BLaER1 (cell line): ENCODE data around the gene ETV6.

Source experiments
- H3K27ac ChIP-seq: shearing (Covaris generic); formaldehyde crosslinking; 2 replicates; pipeline ENCODE4 v1.8.1; 2022
- H3K27me3 ChIP-seq: shearing (Covaris generic); formaldehyde crosslinking; 2 replicates; pipeline ENCODE4 v1.8.1; 2022
- H3K36me3 ChIP-seq: shearing (Covaris generic); formaldehyde crosslinking; 2 replicates; pipeline ENCODE4 v1.8.1; 2022
- H3K4me1 ChIP-seq: shearing (Covaris generic); formaldehyde crosslinking; 2 replicates; pipeline ENCODE4 v1.8.1; 2022
- H3K4me2 ChIP-seq: shearing (Covaris generic); formaldehyde crosslinking; 2 replicates; pipeline ENCODE4 v1.8.1; 2022
- H3K4me3 ChIP-seq: shearing (Covaris generic); formaldehyde crosslinking; 2 replicates; pipeline ENCODE4 v1.8.1; 2022
- H3K9ac ChIP-seq: shearing (Covaris generic); formaldehyde crosslinking; 2 replicates; pipeline ENCODE4 v1.8.1; 2022
- H3K9me3 ChIP-seq: shearing (Covaris generic); formaldehyde crosslinking; 2 replicates; pipeline ENCODE4 v1.8.1; 2022
- H4K20me1 ChIP-seq: shearing (Covaris generic); formaldehyde crosslinking; 2 replicates; pipeline ENCODE4 v1.8.1; 2022
- Cebpa-rat ChIP-seq: shearing (Covaris generic); IDR thresholded peaks from 2 replicates; pipeline ENCODE4 v1.8.1; 2022

Gene ETV6

DNA sequence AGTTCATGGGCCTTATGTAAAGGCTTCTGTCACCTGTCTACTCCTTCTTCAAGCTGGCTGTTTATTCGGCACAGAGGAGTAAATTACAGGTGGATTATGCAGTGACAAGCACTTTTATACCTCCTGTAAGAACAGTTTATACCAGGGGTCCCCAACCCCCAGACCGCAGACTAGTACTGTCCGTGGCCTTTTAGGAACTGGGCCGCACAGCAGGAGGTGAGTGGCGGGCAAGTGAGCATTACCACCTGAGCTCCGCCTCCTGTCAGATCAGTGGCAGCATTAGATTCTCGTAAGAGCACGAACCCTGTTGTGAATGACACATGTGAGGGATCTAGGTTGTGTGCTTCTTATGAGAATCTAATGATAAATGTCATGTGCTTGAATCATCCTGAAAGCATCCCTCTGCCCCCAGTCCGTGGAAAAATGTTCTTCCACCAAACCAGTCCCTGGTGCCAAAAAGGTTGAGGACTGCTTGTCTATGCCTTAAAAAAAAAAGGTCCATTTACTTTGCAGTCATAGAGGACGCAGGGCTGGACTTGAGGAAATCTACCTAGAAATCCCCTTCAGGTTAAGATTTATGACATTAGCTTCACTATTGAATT is 78.8 kb downstream of the ETV6 start:
- peak overlapping the region; percentile 82 for H3K4me2 ChIP-seq
- peaks cover 43% of the 10 kb centered on the region for H4K20me1 ChIP-seq
- H3K9ac ChIP-seq: no peak overlapping the region
- peaks cover 31% of the 10 kb centered on the region for H3K36me3 ChIP-seq
- H3K4me1 ChIP-seq: peaks cover 85% of the 10 kb centered on the region
- TF ChIP-seq Cebpa-rat: no peak
- peaks cover 15% of the 10 kb centered on the region; the same call in 1 of the 2 replicates for H3K9me3 ChIP-seq
- peak overlapping the region; percentile 41 for H3K27ac ChIP-seq
- H3K4me3 ChIP-seq: no peak overlapping the region
- H3K27me3 ChIP-seq: no peaks in the 10 kb centered on the region

DNA sequence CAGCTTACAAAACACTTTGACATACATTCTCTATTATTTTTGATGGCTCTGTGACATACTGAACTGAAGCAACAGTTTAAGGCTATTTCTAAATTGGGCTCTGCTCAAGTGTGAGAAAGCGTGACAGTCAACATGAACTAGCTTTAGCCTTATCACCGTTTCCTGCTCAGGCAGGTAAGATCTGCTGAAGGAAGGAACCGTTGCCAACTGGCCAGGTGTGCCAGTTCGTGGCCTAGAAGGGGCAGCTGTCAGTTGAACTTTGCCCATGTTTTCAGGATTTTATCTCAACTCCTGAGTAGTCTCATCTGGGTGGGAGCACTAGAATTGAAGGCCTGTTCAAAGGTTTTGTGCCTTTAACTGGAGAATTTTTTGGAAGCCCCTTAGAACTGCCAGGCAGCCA is 79.5 kb downstream of the ETV6 start:
- TF ChIP-seq Cebpa-rat: no peak
- H3K36me3 ChIP-seq: peaks cover 30% of the 10 kb centered on the region
- H3K27me3 ChIP-seq: no peaks in the 10 kb centered on the region
- H3K9ac ChIP-seq: no peak overlapping the region
- H3K27ac ChIP-seq: peak overlapping the region; percentile 48
- H3K9me3 ChIP-seq: peaks cover 16% of the 10 kb centered on the region
- no peak overlapping the region for H3K4me3 ChIP-seq
- H3K4me1 ChIP-seq: peaks cover 85% of the 10 kb centered on the region
- H4K20me1 ChIP-seq: peaks cover 43% of the 10 kb centered on the region
- peak overlapping the region; percentile 82 for H3K4me2 ChIP-seq

DNA sequence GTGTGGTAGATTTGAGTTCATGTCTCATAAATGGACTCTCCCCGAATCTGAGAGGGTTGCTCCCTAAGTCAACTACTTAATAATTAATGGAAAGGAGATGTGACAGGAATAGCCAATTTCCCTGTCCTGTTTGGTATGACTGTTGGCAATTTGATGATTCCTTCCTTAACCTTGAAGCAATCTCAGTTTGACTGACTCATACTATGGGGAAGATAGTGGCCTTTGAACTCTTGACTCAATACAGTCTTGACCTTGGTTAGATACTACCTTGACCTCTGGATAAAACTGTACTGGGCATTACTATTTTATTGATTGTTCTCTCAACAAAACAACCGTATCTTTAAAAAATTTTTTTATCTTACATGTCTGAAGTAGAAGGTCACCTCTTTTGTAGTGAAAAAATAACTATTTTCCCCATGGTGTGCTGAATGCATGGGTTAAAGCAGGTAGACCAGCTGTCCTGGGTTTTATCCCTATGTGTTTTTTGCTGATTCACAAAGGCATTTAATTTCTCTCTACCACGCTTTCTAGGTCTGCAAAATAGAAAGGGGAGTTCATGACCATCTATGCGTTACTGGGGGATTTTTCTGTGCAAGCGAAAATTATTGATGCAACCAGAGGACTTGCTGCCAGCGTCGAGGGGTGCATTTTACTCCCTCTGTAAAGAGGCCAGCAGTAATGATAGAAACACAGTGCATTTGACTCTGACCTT is 80.1 kb downstream of the ETV6 start:
- no peak for TF ChIP-seq Cebpa-rat
- peak overlapping the region; percentile 82 for H3K4me2 ChIP-seq

DNA sequence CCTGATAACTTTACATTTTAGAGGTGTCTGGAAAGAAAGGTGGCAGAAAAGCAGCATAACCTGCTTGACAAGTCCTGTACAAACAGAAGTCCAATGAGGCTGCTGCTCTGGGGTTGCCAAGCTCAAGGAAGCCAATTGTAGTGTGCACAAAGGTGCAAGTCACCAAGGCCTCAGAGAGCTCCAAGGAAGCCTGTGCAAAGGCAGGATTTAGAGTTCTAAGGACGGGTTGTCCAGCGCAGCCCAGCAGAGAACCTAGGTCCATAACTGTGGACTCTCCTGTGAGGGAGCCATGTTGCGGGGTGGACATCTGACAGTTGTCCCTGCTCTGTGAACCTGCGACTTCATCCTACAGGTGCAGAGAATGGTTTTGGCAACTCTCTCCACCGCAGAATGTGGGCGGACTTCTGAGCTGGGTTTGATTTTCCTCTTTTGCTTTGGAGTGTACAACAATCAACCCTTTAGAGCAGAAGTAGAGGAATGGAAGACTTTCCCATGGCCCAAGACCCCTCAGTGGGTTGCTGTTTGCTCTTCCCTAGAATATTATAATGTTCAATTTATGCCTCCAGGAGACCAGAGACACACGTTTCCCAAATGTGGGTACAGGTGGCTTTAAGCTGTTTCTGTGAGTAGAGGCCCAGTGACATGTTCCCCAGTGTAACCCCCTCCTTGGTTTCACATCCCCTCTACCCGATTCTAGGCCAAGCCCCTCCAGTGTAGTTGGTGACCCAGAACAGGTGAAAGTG is 81.0 kb downstream of the ETV6 start:
- H3K27ac ChIP-seq: peak overlapping the region; percentile 36; the same call in 1 of the 2 replicates
- H3K9me3 ChIP-seq: peaks cover 12% of the 10 kb centered on the region
- no peak for TF ChIP-seq Cebpa-rat
- no peak overlapping the region for H3K4me3 ChIP-seq
- peak overlapping the region; percentile 57 for H3K4me2 ChIP-seq
- peaks cover 24% of the 10 kb centered on the region for H3K36me3 ChIP-seq
- no peaks in the 10 kb centered on the region for H3K27me3 ChIP-seq
- peaks cover 70% of the 10 kb centered on the region for H3K4me1 ChIP-seq
- no peak overlapping the region for H3K9ac ChIP-seq
- H4K20me1 ChIP-seq: peaks cover 41% of the 10 kb centered on the region

More for the DNA sequence above, 80.1 kb downstream of the ETV6 start:
- Histone ChIP-seq H3K27me3 (no peaks in the 10 kb centered on the region), H3K27ac (peak overlapping the region; percentile 48), H3K9ac (no peak overlapping the region), H3K36me3 (peaks cover 28% of the 10 kb centered on the region), H4K20me1 (peaks cover 43% of the 10 kb centered on the region), H3K4me3 (no peak overlapping the region), H3K9me3 (peaks cover 14% of the 10 kb centered on the region), H3K4me1 (peaks cover 79% of the 10 kb centered on the region)

DNA sequence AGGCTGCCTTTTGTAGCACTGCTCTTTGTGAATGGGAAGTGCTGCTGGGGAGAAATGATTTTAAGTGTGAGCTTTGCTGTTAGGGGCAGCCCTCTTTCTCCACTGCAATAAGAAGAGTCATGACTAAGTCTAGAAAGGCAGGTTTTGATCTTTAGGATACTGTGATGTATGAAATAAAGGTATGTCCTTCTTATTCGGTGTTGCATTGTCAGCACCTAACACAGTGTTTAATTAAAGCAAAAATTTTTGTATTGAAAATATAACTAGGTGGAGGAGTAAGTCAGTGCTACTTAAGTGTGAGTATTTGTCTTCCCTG is 81.5 kb downstream of the ETV6 start:
- peaks cover 24% of the 10 kb centered on the region for H3K36me3 ChIP-seq
- no peak overlapping the region for H3K4me3 ChIP-seq
- peak overlapping the region; percentile 57 for H3K4me2 ChIP-seq
- peak overlapping the region; percentile 36; the same call in 1 of the 2 replicates for H3K27ac ChIP-seq
- no peaks in the 10 kb centered on the region for H3K27me3 ChIP-seq
- no peak overlapping the region for H3K9ac ChIP-seq
- TF ChIP-seq Cebpa-rat: no peak
- peaks cover 65% of the 10 kb centered on the region for H3K4me1 ChIP-seq
- peaks cover 9% of the 10 kb centered on the region for H3K9me3 ChIP-seq
- peaks cover 36% of the 10 kb centered on the region for H4K20me1 ChIP-seq

DNA sequence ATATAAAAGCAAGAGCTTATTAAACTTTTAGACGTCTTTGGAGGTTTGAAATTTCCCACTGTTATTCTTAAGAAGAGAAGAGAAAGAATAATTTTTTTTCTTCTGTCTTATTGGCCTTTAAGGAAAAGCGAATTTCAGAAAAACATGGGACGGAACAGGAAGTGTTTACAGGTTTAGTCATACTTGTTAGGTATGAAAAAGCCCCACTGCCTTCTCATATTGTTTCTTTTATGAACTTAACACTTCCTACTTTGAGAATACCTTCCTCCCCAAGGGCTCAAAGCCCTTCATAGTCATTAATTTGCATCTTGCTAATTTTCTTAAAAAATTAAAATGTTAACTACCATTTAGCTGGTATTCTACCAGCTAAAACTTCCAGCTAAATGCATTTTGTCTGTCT is 82.0 kb downstream of the ETV6 start:
- no peaks in the 10 kb centered on the region for H3K27me3 ChIP-seq
- peak overlapping the region; percentile 57 for H3K4me2 ChIP-seq
- H3K9me3 ChIP-seq: peaks cover 9% of the 10 kb centered on the region
- peaks cover 31% of the 10 kb centered on the region for H4K20me1 ChIP-seq
- no peak overlapping the region for H3K4me3 ChIP-seq
- peaks cover 61% of the 10 kb centered on the region for H3K4me1 ChIP-seq
- no peak overlapping the region; the same call in 1 of the 2 replicates for H3K27ac ChIP-seq
- TF ChIP-seq Cebpa-rat: no peak
- no peak overlapping the region for H3K9ac ChIP-seq
- H3K36me3 ChIP-seq: peaks cover 24% of the 10 kb centered on the region

DNA sequence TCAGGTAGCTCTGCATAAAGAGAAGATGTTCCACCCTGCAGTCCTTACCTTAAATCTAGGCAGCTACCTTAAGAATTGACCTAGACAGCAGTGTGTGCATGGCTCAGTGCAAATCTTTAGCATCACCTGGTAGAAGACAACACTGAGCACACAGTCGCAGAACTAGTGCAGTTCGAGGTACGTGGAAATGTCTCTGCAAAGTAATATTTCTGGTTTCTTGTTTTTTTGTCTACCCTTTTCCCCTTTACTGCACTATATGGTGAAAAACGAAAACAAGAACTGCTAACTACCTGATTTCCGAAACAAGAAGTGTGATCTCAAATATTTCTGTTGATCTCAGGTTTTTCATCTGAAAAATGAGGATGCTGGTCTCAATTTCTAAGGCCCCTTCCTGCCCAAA is 82.5 kb downstream of the ETV6 start:
- Histone ChIP-seq H3K4me2 (peak overlapping the region; percentile 57; the same call in 1 of the 2 replicates), H3K27ac (no peak overlapping the region), H3K9me3 (peaks cover 9% of the 10 kb centered on the region), H3K4me1 (peaks cover 55% of the 10 kb centered on the region), H3K36me3 (peaks cover 24% of the 10 kb centered on the region), H3K9ac (no peak overlapping the region), H4K20me1 (peaks cover 25% of the 10 kb centered on the region; the same call in 1 of the 2 replicates), H3K4me3 (no peak overlapping the region), H3K27me3 (no peaks in the 10 kb centered on the region)
- TF ChIP-seq Cebpa-rat: no peak

DNA sequence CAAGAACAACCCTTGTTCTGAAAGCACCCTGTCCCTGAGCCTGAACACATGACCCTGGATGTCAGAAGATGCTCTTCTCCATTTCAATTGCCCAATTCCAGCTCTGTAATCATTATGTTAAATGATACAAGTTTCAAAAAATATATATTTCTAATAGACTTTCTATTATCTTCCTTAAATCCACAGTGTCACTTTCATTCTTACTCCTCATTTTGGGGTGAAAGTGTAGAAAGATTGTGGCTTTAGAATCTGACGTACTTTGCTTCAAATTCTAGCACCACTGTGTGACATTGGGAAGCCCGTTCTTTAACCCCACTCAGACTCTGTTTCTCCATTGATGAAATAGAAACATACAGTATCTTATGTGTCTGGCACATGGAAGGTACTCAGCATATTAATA is 83.2 kb downstream of the ETV6 start:
- no peak overlapping the region for H3K9ac ChIP-seq
- peaks cover 9% of the 10 kb centered on the region for H3K9me3 ChIP-seq
- no peak overlapping the region for H3K27ac ChIP-seq
- peaks cover 52% of the 10 kb centered on the region for H3K4me1 ChIP-seq
- H4K20me1 ChIP-seq: peaks cover 20% of the 10 kb centered on the region; the same call in 1 of the 2 replicates
- TF ChIP-seq Cebpa-rat: no peak
- no peaks in the 10 kb centered on the region for H3K27me3 ChIP-seq
- H3K4me3 ChIP-seq: no peak overlapping the region
- H3K4me2 ChIP-seq: no peak overlapping the region
- H3K36me3 ChIP-seq: peaks cover 24% of the 10 kb centered on the region

DNA sequence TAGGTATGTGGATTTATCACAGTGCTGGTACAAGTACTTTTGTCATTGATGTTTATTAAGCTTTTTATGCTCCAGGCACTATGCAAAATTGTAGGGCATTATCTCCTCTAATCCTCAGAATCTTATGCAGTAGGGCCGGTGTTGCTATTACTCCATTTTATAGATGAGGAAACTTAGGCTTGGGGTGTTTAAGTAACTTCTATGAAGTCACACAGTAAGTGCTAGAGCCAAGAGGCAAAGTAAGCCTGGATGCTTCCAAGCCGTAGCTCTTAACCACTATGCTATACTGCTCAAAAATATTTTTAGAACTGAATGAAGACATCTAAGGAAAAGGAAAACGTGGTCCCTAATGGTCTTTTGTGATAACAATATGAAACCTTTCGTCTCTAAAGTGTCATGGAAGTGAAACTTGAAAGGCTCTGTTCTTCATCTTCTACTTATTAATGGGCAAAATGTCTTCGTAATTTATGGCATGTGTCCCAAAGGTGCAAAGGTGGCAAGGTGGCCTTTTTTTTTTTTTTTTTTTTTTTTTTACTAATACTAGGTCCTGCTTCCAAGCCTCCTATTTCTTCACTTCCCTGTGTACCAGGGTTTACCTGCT is 85.2 kb downstream of the ETV6 start:
- Histone ChIP-seq H3K36me3 (peaks cover 29% of the 10 kb centered on the region), H3K4me3 (no peak overlapping the region), H3K9me3 (peaks cover 14% of the 10 kb centered on the region), H3K27ac (no peak overlapping the region), H3K4me1 (peaks cover 38% of the 10 kb centered on the region), H4K20me1 (peaks cover 13% of the 10 kb centered on the region; the same call in 1 of the 2 replicates), H3K4me2 (no peak overlapping the region), H3K9ac (no peak overlapping the region), H3K27me3 (no peaks in the 10 kb centered on the region)
- no peak for TF ChIP-seq Cebpa-rat
